ENCODE results near the gene DUS3L.

Gene DUS3L

DNA sequence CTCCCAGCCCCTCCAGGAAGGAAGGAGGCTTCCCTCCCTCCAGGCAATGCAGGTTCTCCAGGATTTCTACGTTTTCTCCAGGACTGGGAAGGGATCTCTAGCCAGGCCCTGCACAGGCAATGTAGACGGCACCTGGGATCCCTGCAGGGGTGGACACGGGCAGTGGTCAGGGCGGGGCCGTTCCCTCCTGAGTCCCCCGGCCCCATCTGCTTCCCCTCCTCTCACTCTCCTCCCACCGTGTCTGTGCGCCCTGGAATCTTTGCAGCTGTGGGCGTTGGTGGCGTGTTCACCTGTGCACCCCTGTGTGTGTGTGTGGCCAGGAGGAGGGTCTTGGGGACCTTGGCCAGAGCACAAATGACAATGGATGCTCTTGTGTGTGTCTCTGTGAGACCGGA is 23.9 kb upstream of the DUS3L start:
- no peak for ATAC-seq (ENCODE audit: low read depth)
- TF ChIP-seq, protein P1, sequence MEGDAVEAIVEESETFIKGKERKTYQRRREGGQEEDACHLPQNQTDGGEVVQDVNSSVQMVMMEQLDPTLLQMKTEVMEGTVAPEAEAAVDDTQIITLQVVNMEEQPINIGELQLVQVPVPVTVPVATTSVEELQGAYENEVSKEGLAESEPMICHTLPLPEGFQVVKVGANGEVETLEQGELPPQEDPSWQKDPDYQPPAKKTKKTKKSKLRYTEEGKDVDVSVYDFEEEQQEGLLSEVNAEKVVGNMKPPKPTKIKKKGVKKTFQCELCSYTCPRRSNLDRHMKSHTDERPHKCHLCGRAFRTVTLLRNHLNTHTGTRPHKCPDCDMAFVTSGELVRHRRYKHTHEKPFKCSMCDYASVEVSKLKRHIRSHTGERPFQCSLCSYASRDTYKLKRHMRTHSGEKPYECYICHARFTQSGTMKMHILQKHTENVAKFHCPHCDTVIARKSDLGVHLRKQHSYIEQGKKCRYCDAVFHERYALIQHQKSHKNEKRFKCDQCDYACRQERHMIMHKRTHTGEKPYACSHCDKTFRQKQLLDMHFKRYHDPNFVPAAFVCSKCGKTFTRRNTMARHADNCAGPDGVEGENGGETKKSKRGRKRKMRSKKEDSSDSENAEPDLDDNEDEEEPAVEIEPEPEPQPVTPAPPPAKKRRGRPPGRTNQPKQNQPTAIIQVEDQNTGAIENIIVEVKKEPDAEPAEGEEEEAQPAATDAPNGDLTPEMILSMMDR (IDR thresholded peaks at IDR 0.05; ENCODE audit: poor library complexity, severe bottlenecking) = no peak
- no peaks in the 10 kb centered on the region for H3K27me3 ChIP-seq (ENCODE audit: insufficient read depth, poor library complexity, severe bottlenecking)
- H3K36me3 ChIP-seq (ENCODE audit: low read depth) = no peaks in the 10 kb centered on the region
- no peak overlapping the region for H3K4me3 ChIP-seq (ENCODE audit: severe bottlenecking)
- no peak for DNase-seq (ENCODE audit: low spot score)
- no peaks in the 10 kb centered on the region for H3K4me1 ChIP-seq (ENCODE audit: insufficient read depth, poor library complexity, severe bottlenecking)
- H3K9me3 ChIP-seq (ENCODE audit: severe bottlenecking) = no peaks in the 10 kb centered on the region
- no peak overlapping the region for H3K27ac ChIP-seq (ENCODE audit: poor library complexity, severe bottlenecking)

GRCh38 chr19:5814123-5814851 is 23.3 kb upstream of the DUS3L start:
- Histone ChIP-seq H3K27ac (ENCODE audit: poor library complexity, severe bottlenecking) (no peak overlapping the region), H3K4me3 (ENCODE audit: severe bottlenecking) (no peak overlapping the region), H3K4me1 (ENCODE audit: insufficient read depth, poor library complexity, severe bottlenecking) (no peaks in the 10 kb centered on the region), H3K27me3 (ENCODE audit: insufficient read depth, poor library complexity, severe bottlenecking) (no peaks in the 10 kb centered on the region), H3K36me3 (ENCODE audit: low read depth) (no peaks in the 10 kb centered on the region), H3K9me3 (ENCODE audit: severe bottlenecking) (no peaks in the 10 kb centered on the region)
- TF ChIP-seq, protein P1 (IDR thresholded peaks at IDR 0.05; ENCODE audit: poor library complexity, severe bottlenecking) = no peak
- DNase-seq (ENCODE audit: low spot score) (no peak), ATAC-seq (ENCODE audit: low read depth) (no peak)

DNA sequence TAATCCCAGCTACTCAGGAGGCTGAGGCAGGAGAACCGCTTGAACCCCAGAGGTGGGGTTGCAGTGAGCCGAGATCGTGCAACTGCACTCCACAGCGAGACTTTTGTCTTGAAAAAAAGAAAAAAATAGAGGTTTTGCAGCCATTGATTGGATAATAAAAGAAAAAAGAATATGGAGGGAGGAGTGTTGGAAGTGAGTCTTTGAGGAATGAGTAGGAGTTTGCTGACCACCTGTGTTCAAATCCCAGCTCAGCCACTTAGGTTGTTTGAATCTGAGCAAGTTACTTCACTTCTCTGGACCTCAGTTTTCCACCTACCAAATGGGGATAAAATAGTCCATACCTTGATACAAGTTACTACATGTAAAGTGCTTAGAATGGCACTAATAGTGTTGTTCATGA is 20.2 kb upstream of the DUS3L start:
- TF ChIP-seq, protein P1 (IDR thresholded peaks at IDR 0.05; ENCODE audit: poor library complexity, severe bottlenecking) = no peak
- Histone ChIP-seq H3K9me3 (ENCODE audit: severe bottlenecking) (no peaks in the 10 kb centered on the region), H3K27ac (ENCODE audit: poor library complexity, severe bottlenecking) (no peak overlapping the region), H3K4me1 (ENCODE audit: insufficient read depth, poor library complexity, severe bottlenecking) (no peaks in the 10 kb centered on the region), H3K27me3 (ENCODE audit: insufficient read depth, poor library complexity, severe bottlenecking) (no peaks in the 10 kb centered on the region), H3K36me3 (ENCODE audit: low read depth) (no peaks in the 10 kb centered on the region), H3K4me3 (ENCODE audit: severe bottlenecking) (no peak overlapping the region)
- DNase-seq (ENCODE audit: low spot score) = no peak
- no peak for ATAC-seq (ENCODE audit: low read depth)

DNA sequence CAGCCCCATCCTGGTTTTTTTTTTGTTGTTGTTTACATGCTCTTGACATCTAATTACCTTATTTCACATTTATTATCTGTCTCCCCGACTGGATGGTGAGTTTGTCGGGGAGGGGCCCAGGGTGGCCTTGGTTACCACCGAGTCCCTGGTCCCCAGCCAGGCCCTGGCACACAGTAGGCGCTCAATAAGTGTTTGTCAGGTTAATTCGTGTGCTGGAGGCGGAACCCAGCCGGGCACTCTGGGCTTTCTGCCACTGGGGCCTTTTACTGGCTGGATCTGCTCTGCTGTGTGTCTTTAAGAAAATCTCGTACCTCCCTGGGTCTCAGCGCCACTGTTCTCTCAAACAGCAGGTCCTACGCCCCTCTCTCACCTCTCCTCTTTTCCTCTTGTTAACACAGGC is 18.5 kb upstream of the DUS3L start:
- Histone ChIP-seq H3K27ac (ENCODE audit: poor library complexity, severe bottlenecking) (no peak overlapping the region), H3K36me3 (ENCODE audit: low read depth) (no peaks in the 10 kb centered on the region), H3K9me3 (ENCODE audit: severe bottlenecking) (no peaks in the 10 kb centered on the region), H3K4me3 (ENCODE audit: severe bottlenecking) (no peak overlapping the region), H3K4me1 (ENCODE audit: insufficient read depth, poor library complexity, severe bottlenecking) (no peaks in the 10 kb centered on the region), H3K27me3 (ENCODE audit: insufficient read depth, poor library complexity, severe bottlenecking) (peaks cover 9% of the 10 kb centered on the region)
- ATAC-seq (ENCODE audit: low read depth) (no peak), DNase-seq (ENCODE audit: low spot score) (no peak)
- TF ChIP-seq, protein P1 (IDR thresholded peaks at IDR 0.05; ENCODE audit: poor library complexity, severe bottlenecking) = no peak

DNA sequence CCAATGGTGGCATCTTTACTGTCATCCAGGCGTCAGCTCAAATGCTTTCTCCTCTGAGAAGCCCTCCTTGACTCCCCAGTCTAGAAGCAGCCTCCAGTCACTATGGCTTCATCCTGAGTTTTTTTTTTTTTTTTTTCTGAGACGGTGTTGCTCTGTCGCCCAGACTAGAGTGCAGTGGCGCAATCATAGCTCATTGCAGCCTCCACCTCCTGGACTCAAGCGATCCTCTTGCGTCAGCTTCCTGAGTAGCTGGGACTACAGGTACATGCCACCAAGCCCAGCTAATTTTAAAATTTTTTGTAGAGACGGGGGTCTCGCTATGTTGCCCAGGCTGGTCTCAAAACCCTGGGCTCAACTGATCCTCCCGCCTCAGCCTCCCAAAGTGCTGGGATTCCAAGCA is 18.1 kb upstream of the DUS3L start:
- Histone ChIP-seq H3K9me3 (ENCODE audit: severe bottlenecking) (no peaks in the 10 kb centered on the region), H3K36me3 (ENCODE audit: low read depth) (no peaks in the 10 kb centered on the region), H3K4me3 (ENCODE audit: severe bottlenecking) (no peak overlapping the region), H3K27ac (ENCODE audit: poor library complexity, severe bottlenecking) (no peak overlapping the region), H3K27me3 (ENCODE audit: insufficient read depth, poor library complexity, severe bottlenecking) (peaks cover 12% of the 10 kb centered on the region), H3K4me1 (ENCODE audit: insufficient read depth, poor library complexity, severe bottlenecking) (no peaks in the 10 kb centered on the region)
- TF ChIP-seq, protein P1 (IDR thresholded peaks at IDR 0.05; ENCODE audit: poor library complexity, severe bottlenecking) = no peak
- DNase-seq (ENCODE audit: low spot score) = no peak
- no peak for ATAC-seq (ENCODE audit: low read depth)

All from RWPE2 (cell line).